T follicular helper cell (primary cell): ENCODE data around the gene PLEKHG2.
"Not testable (repeated sequence)": the region's sequence is repeated elsewhere in the genome, so short reads cannot be mapped to it uniquely, and the experiment has no call there.

Experiments
- DNase-seq: peaks from one replicate; pipeline ENCODE4 v3.0.0-alpha.2; 2020; ENCODE audit warnings: low read depth

Gene PLEKHG2

DNA sequence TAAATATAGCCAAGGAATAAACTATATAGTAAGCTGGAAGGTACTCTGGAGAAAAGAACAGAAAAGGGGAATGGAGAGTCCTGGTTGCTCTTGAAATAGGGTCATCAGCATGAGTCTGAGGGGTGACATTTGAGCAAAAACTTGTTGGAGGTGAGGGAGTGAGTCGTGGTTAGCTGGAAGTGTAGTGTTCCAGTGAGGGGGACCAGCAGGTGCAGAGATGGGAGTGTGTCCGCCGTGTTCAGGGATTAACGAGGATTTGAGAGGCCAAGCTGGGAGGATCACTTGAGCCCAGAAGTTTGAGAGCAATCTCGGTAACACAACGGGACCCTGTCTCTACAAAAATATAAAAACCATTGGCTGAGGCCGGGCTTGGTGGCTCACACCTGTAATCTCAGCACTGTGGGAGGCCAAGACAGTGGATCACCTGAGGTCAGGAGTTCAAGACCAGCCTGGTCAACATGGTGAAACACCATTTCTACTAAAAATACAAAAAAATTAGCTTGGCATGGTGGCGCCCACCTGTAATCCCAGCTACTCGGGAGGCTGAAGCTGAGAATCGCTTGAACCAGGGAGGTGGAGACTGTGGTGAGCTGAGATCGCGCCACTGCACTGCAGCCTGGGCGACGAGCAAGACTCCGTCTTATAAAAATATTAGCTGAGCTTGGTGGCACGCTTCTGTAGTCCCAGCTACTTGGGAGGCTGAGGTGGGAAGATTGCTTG lies 34.1 kb downstream of the PLEKHG2 start:
- DNase-seq: no peak

DNA sequence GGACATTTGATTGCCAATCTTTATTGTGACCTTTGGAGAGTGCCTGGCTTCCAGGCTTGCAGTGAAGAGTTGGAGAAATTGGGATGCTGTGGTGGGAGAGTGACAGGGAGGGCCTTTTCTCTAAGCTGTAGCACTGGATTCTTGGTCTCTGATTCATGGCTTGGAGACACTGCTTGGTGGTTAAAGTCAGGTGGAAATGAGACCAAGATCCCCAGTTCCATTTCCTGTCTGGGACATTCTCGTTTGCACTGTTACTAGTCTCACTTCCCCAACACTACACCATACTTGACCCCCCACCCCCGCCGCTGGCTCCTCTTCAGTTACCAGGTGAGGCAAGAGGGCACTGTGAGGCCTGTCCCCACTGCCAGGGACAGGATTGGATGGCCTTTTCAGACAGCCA lies 35.8 kb downstream of the PLEKHG2 start:
- DNase-seq: no peak

- no peak for DNase-seq
Observed at GRCh38 chr19:39449116-39449797, 36.8 kb downstream of the PLEKHG2 start.

GRCh38 chr19:39451257-39451656 lies 38.8 kb downstream of the PLEKHG2 start:
- DNase-seq: not testable (repeated sequence)

DNA sequence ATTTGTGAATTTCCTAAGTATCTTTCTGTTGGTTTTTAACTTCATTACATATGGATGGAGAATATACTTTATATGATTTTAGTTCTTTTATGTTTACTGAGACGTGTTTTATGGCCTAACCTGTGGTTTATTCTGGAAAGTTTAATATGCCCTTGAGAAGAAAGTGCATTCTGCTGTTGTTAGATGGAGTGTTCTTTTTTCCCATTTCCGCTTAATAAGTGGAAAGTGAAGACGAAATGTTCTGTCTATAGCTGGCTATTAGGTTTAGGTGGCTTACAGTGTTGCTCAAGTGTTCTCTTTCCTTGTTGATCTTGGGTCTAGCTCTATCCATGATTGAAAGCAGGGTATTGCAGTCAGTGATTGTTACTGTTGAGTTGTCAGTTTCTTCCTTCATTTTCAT lies 50.9 kb downstream of the PLEKHG2 start:
- DNase-seq: no peak

DNA sequence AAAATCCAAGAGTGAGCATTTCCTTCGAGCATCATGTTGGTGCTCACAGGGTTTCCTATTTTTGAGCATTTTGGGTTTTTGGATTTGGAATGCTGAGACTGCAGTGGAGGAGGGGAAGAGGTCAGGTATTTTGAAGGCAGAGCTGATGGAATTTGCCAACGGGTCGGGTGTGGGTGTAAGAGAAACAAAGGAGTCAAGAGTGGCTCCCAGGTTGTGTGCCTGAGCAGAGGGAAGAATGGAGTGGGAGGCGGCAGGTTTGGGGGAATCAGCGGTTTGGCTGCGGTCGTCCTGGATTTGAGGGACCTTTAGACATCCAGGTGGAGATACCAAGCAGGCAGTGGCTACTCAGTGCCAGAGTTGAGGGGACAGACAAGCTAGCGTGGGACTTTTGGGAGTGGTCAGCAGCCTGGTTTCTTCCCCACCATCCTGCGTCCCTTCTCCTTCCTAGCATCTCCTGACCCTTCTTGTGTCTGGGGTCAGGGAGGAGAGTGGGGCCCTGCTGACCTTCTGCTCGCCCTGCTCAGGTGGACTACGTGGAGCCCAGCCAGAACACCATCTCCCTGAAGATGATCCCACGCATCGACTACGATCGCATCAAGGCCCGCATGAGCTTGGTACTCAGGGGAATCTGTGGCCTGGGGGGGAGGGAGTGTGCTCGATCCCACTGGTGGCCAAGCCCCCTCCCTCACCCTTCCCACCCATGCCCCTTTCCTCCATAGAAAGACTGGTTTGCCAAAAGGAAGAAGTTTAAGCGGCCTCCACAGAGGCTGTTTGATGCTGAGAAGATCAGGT lies 53.7 kb downstream of the PLEKHG2 start:
- no peak for DNase-seq

DNA sequence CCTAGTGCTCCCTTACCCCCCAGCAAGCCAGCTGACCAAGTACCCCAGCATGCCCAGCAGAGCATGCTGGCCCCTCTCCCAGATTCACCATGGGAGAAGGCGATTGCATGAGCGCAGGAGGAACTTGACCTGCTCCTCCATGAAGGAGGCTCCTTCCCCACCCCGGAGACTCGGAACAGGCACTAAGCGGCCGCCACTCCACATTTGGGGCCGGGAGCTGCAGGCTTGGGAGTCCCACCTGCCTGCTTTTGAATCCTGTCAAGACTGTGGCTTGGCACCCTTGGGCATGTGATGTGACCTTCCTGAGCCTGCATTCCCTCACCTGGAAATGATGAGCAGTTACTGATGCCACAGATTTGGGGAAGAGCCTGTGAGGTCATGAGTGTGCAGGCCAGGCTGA lies 55.5 kb downstream of the PLEKHG2 start:
- no peak for DNase-seq

DNA sequence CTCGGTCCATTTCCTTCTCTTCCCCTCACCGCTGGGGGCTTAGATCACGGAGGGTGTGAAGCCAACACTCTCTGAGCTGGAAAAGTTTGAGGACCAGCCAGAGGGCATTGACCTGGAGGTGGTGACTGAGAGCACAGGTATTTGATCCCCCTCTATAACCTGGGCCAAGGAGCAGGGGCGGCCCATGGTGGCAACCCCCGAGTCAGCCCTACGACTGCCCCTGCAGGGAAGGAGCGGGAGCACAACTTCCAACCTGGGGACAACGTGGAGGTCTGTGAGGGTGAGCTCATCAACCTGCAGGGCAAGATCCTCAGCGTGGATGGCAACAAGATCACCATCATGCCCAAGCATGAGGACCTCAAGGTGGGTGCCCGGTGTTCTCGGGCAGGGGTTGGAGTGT lies 56.6 kb downstream of the PLEKHG2 start:
- DNase-seq: no peak

- DNase-seq: no peak
Observed at GRCh38 chr19:39469567-39469966, 57.1 kb downstream of the PLEKHG2 start.

DNA sequence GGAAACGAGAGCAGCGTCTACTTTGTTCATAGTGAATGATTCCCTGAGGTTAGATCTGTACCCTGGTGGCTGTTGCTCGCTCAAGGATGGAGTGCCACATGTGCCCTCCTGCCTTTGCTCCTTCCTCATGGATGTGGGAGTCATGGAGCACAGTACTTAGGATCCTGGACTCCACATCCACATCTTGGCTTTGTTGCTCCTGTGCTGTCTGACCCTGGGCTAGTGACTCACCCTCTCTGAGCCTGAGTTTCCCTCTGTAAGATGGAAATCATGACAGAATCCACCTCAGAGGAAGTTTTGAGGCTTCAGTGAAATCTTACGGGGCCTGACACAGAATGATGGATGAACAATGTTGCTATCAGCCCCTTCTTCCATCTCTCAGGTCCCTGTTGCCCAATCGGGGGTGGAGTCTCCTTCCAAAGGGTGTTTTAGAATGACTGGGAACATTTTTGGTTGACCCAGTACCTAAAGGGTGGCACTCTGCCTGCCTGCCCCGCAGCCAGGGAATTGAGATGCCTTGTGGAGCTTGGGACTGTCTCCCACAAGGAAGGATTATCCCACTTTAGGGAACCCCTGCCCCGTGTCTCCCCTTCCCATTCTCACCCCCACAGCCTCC lies 58.4 kb downstream of the PLEKHG2 start:
- no peak for DNase-seq

DNA sequence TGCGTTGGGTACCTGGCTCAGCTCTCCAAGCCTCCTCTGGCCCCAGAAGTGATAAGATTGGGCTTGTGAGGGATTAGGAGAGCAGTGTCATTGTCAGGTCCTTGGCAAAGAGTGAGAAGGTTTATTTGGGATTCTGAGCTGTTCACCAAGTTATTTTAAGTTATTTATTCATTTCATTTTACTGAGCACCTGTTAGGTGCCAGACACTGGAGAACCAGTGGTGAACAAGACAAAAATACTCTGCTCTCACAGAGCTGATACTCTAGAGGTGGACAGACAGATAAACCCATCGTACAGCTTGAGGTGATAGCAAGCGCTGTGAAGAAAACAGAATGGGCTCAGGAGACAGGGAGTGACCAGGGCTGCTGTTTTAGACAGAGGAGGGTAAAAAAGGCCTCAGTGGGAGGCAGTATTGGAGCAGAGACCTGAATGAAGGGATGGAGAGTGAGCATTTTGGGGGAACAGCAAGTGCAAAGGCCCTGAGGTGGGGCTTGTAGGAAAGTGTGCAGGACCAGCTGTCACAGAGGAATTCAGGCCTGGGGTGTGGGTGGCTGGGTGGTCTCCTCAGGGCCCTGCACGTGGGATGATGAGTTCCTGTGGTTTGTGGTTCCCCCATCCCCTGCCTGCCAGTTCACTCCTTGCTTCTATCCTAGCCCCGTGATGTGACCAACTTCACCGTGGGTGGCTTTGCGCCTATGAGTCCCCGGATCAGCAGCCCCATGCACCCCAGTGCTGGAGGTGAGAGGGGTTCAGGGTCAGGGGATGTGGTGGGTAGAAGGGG lies 59.5 kb downstream of the PLEKHG2 start:
- no peak for DNase-seq

GRCh38 chr19:39472746-39473442 lies 60.4 kb downstream of the PLEKHG2 start:
- DNase-seq: no peak

DNA sequence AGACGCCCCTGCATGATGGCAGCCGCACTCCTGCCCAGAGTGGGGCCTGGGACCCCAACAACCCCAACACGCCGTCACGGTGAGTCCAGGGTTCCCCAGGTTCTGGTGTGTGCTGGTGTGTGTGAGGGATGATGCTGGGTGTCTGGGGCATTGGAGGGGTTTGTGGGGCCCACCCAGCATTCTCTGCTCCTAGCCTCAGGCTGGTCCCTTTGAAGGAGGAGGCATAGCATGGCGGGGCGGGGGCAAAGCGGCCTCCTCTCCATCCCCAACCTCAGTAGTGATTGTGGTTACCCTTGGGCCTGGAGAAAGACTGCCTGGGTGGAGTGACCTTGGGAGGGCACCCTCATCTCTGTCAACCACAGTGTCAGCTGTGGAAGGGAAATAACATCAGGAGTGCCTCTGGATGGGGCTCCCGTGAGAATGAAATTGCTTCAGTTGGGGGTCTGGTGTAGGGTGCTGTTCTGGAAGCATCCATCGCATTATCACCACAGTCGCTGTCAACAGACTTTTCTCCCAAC lies 61.0 kb downstream of the PLEKHG2 start:
- DNase-seq: no peak

GRCh38 chr19:39474139-39474620 lies 61.7 kb downstream of the PLEKHG2 start:
- peak; percentile 62 for DNase-seq

- no peak for DNase-seq
Observed at GRCh38 chr19:39475748-39476147, 63.3 kb downstream of the PLEKHG2 start.
